SK-N-SH (cell line): Measurements from ENCODE around the gene FAF2. TPM values are rescaled to one million over a fixed set of nuclear protein-coding genes. Genes with fewer than 3 reads are reported as not detected.
A peak's percentile ranks its signal among the peaks of the same experiment; 100 is the strongest.

Source experiments
- CTCF ChIA-PET: fragments of 300-600, 350-600 bp; formaldehyde crosslinking; extraction: SDS; loops from one replicate; lab custom pipeline; 2021; lab: Yijun Ruan, JAX
- POLR2A ChIA-PET: fragments of 350-600 bp; sonication (Branson Sonifier 250); formaldehyde crosslinking; extraction: SDS; loops from one replicate; lab custom pipeline; 2020; ENCODE audit warnings: antibody characterized with exemption, inconsistent platforms; lab: Yijun Ruan, JAX
- DNase-seq: peaks from one replicate; pipeline ENCODE4 v3.0.0; 2012
- H2AFZ ChIP-seq: fragments of 200-600 bp; sonication (generic); 2 replicates; pipeline ENCODE4 v1.8.1; 2016; ENCODE audit warnings: antibody characterized with exemption, mild to moderate bottlenecking, low read depth
- H3F3A ChIP-seq: fragments of 200-600 bp; sonication (generic); replicated peaks from 2 replicates; pipeline ENCODE3; 2016; ENCODE audit warnings: antibody characterized with exemption, mild to moderate bottlenecking; ENCODE audit not compliant: insufficient read depth
- H3K27ac ChIP-seq, 2 experiments: fragments of 200-500 bp in 1 of 2; fragments of 200-600 bp in 1 of 2; sonication (Bioruptor generic) in 1 of 2; sonication (generic), shearing (Covaris generic) in 1 of 2; 2 replicates each; pipeline versions ENCODE4 v1.5.1 to v1.6.1; 2014 to 2016; ENCODE audit warnings: low read depth in 2 of 2, inconsistent platforms in 1 of 2, low read length in 1 of 2, mild to moderate bottlenecking in 1 of 2, mixed read lengths in 1 of 2
- H3K27me3 ChIP-seq: fragments of 200-600 bp; sonication (generic), shearing (Covaris generic); 2 replicates; pipeline ENCODE4 v1.6.1; 2016; ENCODE audit warnings: mixed run types; ENCODE audit not compliant: insufficient read depth
- H3K36me3 ChIP-seq, 2 experiments: fragments of 200-500 bp in 1 of 2; fragments of 200-600 bp in 1 of 2; sonication (Bioruptor generic) in 1 of 2; sonication (generic) in 1 of 2; replicated peaks in 1 of 2; 2 replicates each; pipeline versions ENCODE3 to v1.5.1; 2014 to 2016; ENCODE audit warnings: low read length in 1 of 2, mild to moderate bottlenecking in 1 of 2; ENCODE audit not compliant: insufficient read depth in 2 of 2, control insufficient read depth in 1 of 2
- H3K4me1 ChIP-seq, 2 experiments: fragments of 200-500 bp in 1 of 2; fragments of 200-600 bp in 1 of 2; sonication (Bioruptor generic) in 1 of 2; sonication (generic), shearing (Covaris generic) in 1 of 2; 2 replicates each; pipeline versions ENCODE4 v1.5.1 to v1.6.1; 2014 to 2016; ENCODE audit warnings: low read depth in 1 of 2, low read length in 1 of 2, mixed run types in 1 of 2; ENCODE audit not compliant: insufficient read depth in 2 of 2, control insufficient read depth in 1 of 2
- H3K4me2 ChIP-seq: fragments of 200-600 bp; sonication (generic), shearing (Covaris generic); 2 replicates; pipeline ENCODE4 v1.6.1; 2017; ENCODE audit warnings: mixed run types
- H3K4me3 ChIP-seq, 2 experiments: fragments of 200-500 bp in 1 of 2; fragments of 200-600 bp in 1 of 2; sonication (Bioruptor generic) in 1 of 2; sonication (generic), shearing (Covaris generic) in 1 of 2; 2 replicates each; pipeline versions ENCODE4 v1.5.1 to v1.8.1; 2014 to 2016; ENCODE audit warnings: low read depth in 2 of 2, inconsistent platforms in 1 of 2, low read length in 1 of 2, mild to moderate bottlenecking in 1 of 2, mixed read lengths in 1 of 2, moderate library complexity in 1 of 2
- H3K79me2 ChIP-seq: fragments of 200-600 bp; sonication (generic); 2 replicates; pipeline ENCODE4 v1.8.1; 2017; ENCODE audit warnings: mild to moderate bottlenecking; ENCODE audit not compliant: insufficient read depth
- H3K9ac ChIP-seq: fragments of 200-600 bp; sonication (generic); 2 replicates; pipeline ENCODE4 v1.6.1; 2017; ENCODE audit warnings: mixed run types
- H3K9me2 ChIP-seq: fragments of 200-600 bp; sonication (generic); 2 replicates; pipeline ENCODE4 v1.6.1; 2017; ENCODE audit warnings: mixed run types
- H3K9me3 ChIP-seq: fragments of 200-600 bp; sonication (generic); 2 replicates; pipeline ENCODE4 v1.6.1; 2017; ENCODE audit warnings: mixed run types, mild to moderate bottlenecking, moderate library complexity
- H4K20me1 ChIP-seq: fragments of 200-600 bp; sonication (generic); 2 replicates; pipeline ENCODE4 v1.6.1; 2017; ENCODE audit warnings: mild to moderate bottlenecking, mixed run types; ENCODE audit not compliant: insufficient read depth
- EP300 ChIP-seq, 2 experiments: IDR thresholded peaks; 2 replicates each; pipeline versions ENCODE4 v1.4.0 to v1.6.1; 2012; ENCODE audit warnings: borderline replicate concordance in 1 of 2, low read depth in 1 of 2, low read length in 1 of 2
- EZH2phosphoT487 ChIP-seq: fragments of 200-600 bp; sonication (generic); IDR thresholded peaks from 2 replicates; pipeline ENCODE4 v1.6.1; 2017; ENCODE audit warnings: low read depth, mixed run types, mild to moderate bottlenecking, antibody characterized with exemption, moderate library complexity, borderline replicate concordance
- MEF2A ChIP-seq: IDR thresholded peaks from 2 replicates; pipeline ENCODE4 v1.4.0; 2012; ENCODE audit warnings: low read depth, borderline replicate concordance
- MXI1 ChIP-seq: IDR thresholded peaks from 2 replicates; pipeline ENCODE4 v1.6.1; 2012; ENCODE audit warnings: mild to moderate bottlenecking, low read depth, low read length, improper control_type of control experiment
- NFIC ChIP-seq: IDR thresholded peaks from 2 replicates; pipeline ENCODE4 v1.4.0; 2012; ENCODE audit warnings: borderline replicate concordance
- RAD21 ChIP-seq: IDR thresholded peaks from 2 replicates; pipeline ENCODE4 v1.6.1; 2012; ENCODE audit warnings: mild to moderate bottlenecking, low read length
- RFX5 ChIP-seq: IDR thresholded peaks from 2 replicates; pipeline ENCODE4 v1.6.1; 2012; ENCODE audit warnings: mild to moderate bottlenecking, improper control_type of control experiment, low read length
- RXRA ChIP-seq: IDR thresholded peaks from 2 replicates; pipeline ENCODE4 v1.4.0; 2012; ENCODE audit warnings: low read depth, mild to moderate bottlenecking, borderline replicate concordance
- SMC3 ChIP-seq: IDR thresholded peaks from 2 replicates; pipeline ENCODE4 v1.6.1; 2012; ENCODE audit warnings: low read depth, low read length, improper control_type of control experiment
- TEAD4 ChIP-seq: IDR thresholded peaks from 2 replicates; pipeline ENCODE4 v1.4.0; 2012; ENCODE audit warnings: mild to moderate bottlenecking, borderline replicate concordance; ENCODE audit not compliant: insufficient read depth
- WGBS: methylation state at CpG from one replicate; pipeline ENCODE4 v1.1.6; 2017; ENCODE audit warnings: low lambda C conversion rate; 5-methylcytosine and 5-hydroxymethylcytosine counted together
- polyA plus RNA-seq, 3 experiments: library from polyadenylated mRNA; depleted of rRNA; stranded (reverse); fragments of >200 nt; gene quantifications; 2 replicates each; pipeline ENCODE4 v1.2.3, GENCODE V29; 2012
- TF ChIP-seq, protein P1 (sequence below): IDR thresholded peaks from 2 replicates; pipeline ENCODE4 v1.4.0; 2012; ENCODE audit warnings: low read depth, borderline replicate concordance
- TF ChIP-seq, protein P2 (sequence below): IDR thresholded peaks from 2 replicates; pipeline ENCODE4 v1.4.0; 2012; ENCODE audit warnings: low read depth
- TF ChIP-seq, protein P3 (sequence below): fragments of 150-350 bp; IDR thresholded peaks from 2 replicates; pipeline ENCODE4 v1.6.1; 2016; ENCODE audit warnings: mild to moderate bottlenecking, low read depth, low read length
- TF ChIP-seq, protein P4 (sequence below): IDR thresholded peaks from 2 replicates; pipeline ENCODE4 v1.6.1; 2012; ENCODE audit warnings: mild to moderate bottlenecking, low read depth, low read length, moderate library complexity

The FAF2 gene
- polyA plus RNA-seq, 1 of the 3 experiments (the other 2 are of a cell fraction) = 25.5 TPM

DNA sequence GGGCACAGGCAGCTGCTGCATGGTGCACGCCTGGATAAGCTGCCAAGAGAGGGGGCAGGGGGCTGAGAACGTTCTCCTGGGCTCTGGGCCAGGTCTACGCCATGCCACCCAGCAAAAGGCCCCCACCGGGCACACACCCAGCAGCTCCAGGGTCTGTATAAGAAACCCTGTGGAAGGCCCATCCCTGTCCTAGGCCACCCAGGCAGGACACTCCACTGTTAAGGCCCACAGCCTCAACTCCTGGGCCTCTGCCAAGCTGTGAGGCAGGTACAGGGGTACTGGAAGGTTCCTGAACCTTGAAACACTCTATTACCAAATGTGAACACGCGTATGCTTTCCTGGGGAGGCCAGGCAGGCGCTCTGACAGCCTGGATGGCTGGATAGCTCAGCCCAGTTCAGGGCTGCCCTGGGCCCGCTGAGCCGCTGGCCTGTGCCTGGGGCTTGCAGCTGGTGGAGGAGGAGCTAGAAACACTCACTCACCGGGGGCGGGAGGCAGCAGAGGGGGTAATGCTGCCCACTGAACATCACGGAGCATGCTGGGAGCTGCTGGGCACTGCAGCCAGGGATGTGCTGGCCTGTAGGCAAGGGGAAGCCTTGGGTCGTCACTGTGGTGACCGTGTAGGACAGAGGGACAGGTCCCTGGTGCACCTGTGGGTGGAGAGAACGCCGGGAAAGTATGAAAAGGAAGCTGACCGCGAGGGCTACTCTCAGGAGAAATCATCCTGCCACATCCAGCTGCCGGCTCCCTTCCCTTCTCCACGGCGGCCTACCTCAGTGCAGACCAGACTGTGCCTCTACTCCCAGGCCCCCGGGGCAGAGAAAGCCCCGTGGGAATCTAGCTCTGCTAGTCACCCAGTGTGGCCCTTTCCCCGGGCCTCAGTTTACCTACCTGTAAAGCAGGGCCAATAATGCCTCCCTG lies 83.1 kb downstream of the FAF2 start:
- Histone ChIP-seq H3K36me3 (peaks cover 5 to 58% of the 10 kb centered on the region in 2 experiments), H3K4me1 (peaks cover 13 to 52% of the 10 kb centered on the region in 2 experiments; a peak in 3 of 4 replicates), H3K27ac (peak overlapping the region in 1 of 2 experiments; percentile 79; a peak in 2 of 4 replicates), H3F3A (no peaks in the 10 kb centered on the region), H3K4me3 (no peak overlapping the region), H3K9ac (no peak overlapping the region), H3K79me2 (peaks cover 52% of the 10 kb centered on the region), H2AFZ (no peak overlapping the region), H3K27me3 (no peaks in the 10 kb centered on the region), H3K9me2 (no peaks in the 10 kb centered on the region), H3K9me3 (no peaks in the 10 kb centered on the region), H3K4me2 (no peak overlapping the region), H4K20me1 (peaks cover 47% of the 10 kb centered on the region)
- 56% methylated on average over 23 of the region's 24 CpGs for WGBS
- ChIA-PET POLR2A (interaction anchor here (0.7 kb wide), 1 partner anchor 475 kb away, joined by 4 read pairs; no protein-coding TSS in a partner anchor), CTCF (interaction anchor here (0.7 to 3.4 kb wide), 8 partner anchors 8 to 115 kb away, joined by 3 to 12 read pairs (median 4); partner anchors contain the start of gene FAF2)
- peak; percentile 85 for DNase-seq
- peak in 1 of 2 experiments; percentile 16; a peak in 1 of 4 replicates for TF ChIP-seq EP300 (IDR thresholded peaks at IDR 0.05; ENCODE audit: borderline replicate concordance in 1 of 2, low read depth in 1 of 2, low read length in 1 of 2)
- peak; percentile 40; the same call in 1 of the 2 replicates for TF ChIP-seq MXI1
- TF ChIP-seq, protein P1, sequence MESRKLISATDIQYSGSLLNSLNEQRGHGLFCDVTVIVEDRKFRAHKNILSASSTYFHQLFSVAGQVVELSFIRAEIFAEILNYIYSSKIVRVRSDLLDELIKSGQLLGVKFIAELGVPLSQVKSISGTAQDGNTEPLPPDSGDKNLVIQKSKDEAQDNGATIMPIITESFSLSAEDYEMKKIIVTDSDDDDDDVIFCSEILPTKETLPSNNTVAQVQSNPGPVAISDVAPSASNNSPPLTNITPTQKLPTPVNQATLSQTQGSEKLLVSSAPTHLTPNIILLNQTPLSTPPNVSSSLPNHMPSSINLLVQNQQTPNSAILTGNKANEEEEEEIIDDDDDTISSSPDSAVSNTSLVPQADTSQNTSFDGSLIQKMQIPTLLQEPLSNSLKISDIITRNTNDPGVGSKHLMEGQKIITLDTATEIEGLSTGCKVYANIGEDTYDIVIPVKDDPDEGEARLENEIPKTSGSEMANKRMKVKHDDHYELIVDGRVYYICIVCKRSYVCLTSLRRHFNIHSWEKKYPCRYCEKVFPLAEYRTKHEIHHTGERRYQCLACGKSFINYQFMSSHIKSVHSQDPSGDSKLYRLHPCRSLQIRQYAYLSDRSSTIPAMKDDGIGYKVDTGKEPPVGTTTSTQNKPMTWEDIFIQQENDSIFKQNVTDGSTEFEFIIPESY = no peak
- no peak for TF ChIP-seq TEAD4
- TF ChIP-seq, protein P2, sequence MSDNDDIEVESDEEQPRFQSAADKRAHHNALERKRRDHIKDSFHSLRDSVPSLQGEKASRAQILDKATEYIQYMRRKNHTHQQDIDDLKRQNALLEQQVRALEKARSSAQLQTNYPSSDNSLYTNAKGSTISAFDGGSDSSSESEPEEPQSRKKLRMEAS = no peak

DNA sequence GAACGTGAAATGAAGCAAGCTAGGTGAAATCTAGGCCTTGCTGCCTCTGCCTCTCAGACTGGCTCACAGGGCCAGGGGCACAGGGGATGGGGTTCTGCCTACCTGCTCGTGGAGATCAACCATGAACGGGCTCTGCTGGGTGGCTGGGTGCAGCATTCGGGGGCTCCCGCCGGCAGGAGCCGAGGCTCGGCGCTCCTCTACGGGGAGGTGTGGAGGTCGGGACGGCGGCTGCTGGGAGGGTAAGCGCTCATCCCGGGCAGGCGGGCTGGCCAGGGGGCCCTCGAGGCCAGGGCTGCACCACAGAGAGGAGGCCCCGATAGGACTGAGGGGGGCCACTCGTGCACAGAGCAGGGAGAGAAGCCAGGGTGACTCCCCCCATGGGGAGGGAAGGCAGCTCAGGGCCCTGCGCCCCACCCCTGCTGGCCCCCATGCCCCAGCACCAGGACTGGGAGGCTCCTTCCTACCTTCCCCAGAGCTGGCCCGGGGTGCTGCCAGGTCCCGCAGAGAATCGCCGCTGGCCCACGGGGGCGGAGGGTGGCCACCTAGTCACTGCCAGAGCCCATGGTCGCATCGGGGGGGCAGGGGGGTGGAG lies 83.8 kb downstream of the FAF2 start:
- no peak overlapping the region for H3K4me2 ChIP-seq
- H4K20me1 ChIP-seq = peaks cover 47% of the 10 kb centered on the region
- H3K4me3 ChIP-seq = no peak overlapping the region
- peaks cover 13 to 52% of the 10 kb centered on the region in 2 experiments; a peak in 3 of 4 replicates for H3K4me1 ChIP-seq
- H3K27ac ChIP-seq = peak overlapping the region in 1 of 2 experiments; percentile 79; a peak in 2 of 4 replicates
- ChIA-PET POLR2A (no interaction called here), CTCF (interaction anchor here (0.9 to 3.4 kb wide), 6 partner anchors 8 to 115 kb away, joined by 3 to 12 read pairs (median 4); partner anchors contain the start of gene FAF2)
- H3K9me2 ChIP-seq = no peaks in the 10 kb centered on the region
- peaks cover 5 to 55% of the 10 kb centered on the region in 2 experiments for H3K36me3 ChIP-seq
- H3K9ac ChIP-seq = no peak overlapping the region
- DNase-seq = no peak
- no peaks in the 10 kb centered on the region for H3K27me3 ChIP-seq
- no peaks in the 10 kb centered on the region for H3F3A ChIP-seq
- H2AFZ ChIP-seq = no peak overlapping the region
- WGBS = 96% methylated on average over 10 of the region's 28 CpGs
- no peaks in the 10 kb centered on the region for H3K9me3 ChIP-seq
- H3K79me2 ChIP-seq = peaks cover 56% of the 10 kb centered on the region
- TF ChIP-seq MEF2A (no peak), RXRA (no peak), RAD21 (no peak), EP300 (IDR thresholded peaks at IDR 0.05; ENCODE audit: borderline replicate concordance in 1 of 2, low read depth in 1 of 2, low read length in 1 of 2) (no peak), NFIC (no peak), RFX5 (no peak), SMC3 (no peak), EZH2phosphoT487 (no peak)
- TF ChIP-seq, protein P3, sequence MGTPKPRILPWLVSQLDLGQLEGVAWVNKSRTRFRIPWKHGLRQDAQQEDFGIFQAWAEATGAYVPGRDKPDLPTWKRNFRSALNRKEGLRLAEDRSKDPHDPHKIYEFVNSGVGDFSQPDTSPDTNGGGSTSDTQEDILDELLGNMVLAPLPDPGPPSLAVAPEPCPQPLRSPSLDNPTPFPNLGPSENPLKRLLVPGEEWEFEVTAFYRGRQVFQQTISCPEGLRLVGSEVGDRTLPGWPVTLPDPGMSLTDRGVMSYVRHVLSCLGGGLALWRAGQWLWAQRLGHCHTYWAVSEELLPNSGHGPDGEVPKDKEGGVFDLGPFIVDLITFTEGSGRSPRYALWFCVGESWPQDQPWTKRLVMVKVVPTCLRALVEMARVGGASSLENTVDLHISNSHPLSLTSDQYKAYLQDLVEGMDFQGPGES = no peak
- TF ChIP-seq, protein P4, sequence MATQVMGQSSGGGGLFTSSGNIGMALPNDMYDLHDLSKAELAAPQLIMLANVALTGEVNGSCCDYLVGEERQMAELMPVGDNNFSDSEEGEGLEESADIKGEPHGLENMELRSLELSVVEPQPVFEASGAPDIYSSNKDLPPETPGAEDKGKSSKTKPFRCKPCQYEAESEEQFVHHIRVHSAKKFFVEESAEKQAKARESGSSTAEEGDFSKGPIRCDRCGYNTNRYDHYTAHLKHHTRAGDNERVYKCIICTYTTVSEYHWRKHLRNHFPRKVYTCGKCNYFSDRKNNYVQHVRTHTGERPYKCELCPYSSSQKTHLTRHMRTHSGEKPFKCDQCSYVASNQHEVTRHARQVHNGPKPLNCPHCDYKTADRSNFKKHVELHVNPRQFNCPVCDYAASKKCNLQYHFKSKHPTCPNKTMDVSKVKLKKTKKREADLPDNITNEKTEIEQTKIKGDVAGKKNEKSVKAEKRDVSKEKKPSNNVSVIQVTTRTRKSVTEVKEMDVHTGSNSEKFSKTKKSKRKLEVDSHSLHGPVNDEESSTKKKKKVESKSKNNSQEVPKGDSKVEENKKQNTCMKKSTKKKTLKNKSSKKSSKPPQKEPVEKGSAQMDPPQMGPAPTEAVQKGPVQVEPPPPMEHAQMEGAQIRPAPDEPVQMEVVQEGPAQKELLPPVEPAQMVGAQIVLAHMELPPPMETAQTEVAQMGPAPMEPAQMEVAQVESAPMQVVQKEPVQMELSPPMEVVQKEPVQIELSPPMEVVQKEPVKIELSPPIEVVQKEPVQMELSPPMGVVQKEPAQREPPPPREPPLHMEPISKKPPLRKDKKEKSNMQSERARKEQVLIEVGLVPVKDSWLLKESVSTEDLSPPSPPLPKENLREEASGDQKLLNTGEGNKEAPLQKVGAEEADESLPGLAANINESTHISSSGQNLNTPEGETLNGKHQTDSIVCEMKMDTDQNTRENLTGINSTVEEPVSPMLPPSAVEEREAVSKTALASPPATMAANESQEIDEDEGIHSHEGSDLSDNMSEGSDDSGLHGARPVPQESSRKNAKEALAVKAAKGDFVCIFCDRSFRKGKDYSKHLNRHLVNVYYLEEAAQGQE = no peak
- TF ChIP-seq, protein P2 = no peak
